Activated CD8-positive, alpha-beta T cell treated with anti-CD3 and anti-CD28 coated beads for 36 hours (primary cell): ENCODE data around the gene STIM2. TPM values are rescaled to one million over a fixed set of nuclear protein-coding genes. Genes with fewer than 3 reads are reported as not detected.

ENCODE experiments used
- ATAC-seq: fragments of 200-7000 bp; cut with Tn5 transposase; one replicate; pipeline ENCODE4 v1.10.0; 2021; ENCODE audit warnings: mild to moderate bottlenecking, moderate library complexity
- CTCF ChIA-PET: fragments of 350-600 bp; sonication (Branson Sonifier 250); formaldehyde crosslinking; loops from one replicate; lab custom pipeline; 2021; ENCODE audit warnings: antibody characterized with exemption; lab: Charles Lee
- POLR2A ChIA-PET: fragments of 350-600 bp; sonication (Branson Sonifier 250); formaldehyde crosslinking; loops from one replicate; lab custom pipeline; 2021; ENCODE audit warnings: antibody characterized with exemption; lab: Charles Lee
- DNase-seq: peaks from one replicate; pipeline ENCODE4 v3.0.0-alpha.2; 2020
- H3K27ac Mint-ChIP-seq: one replicate; pipeline ENCODE4 v1.8.0; 2021; ENCODE audit warnings: mild to moderate bottlenecking, mixed read lengths
- H3K27me3 Mint-ChIP-seq: one replicate; pipeline ENCODE4 v1.8.0; 2021; ENCODE audit warnings: mixed read lengths
- H3K36me3 Mint-ChIP-seq: one replicate; pipeline ENCODE4 v1.8.0; 2021; ENCODE audit warnings: low read depth, mixed read lengths
- H3K4me1 Mint-ChIP-seq: one replicate; pipeline ENCODE4 v1.8.0; 2021; ENCODE audit warnings: low read depth, mixed read lengths
- H3K4me3 Mint-ChIP-seq: one replicate; pipeline ENCODE4 v1.8.0; 2021; ENCODE audit warnings: mild to moderate bottlenecking, moderate library complexity, mixed read lengths
- H3K9me3 Mint-ChIP-seq: one replicate; pipeline ENCODE4 v1.8.0; 2021; ENCODE audit warnings: mixed read lengths
- intact Hi-C: fragments of 100-400 bp; cut with micrococcal nuclease; formaldehyde crosslinking; loops from one replicate; pipeline ENCODE4 v1.10.0; 2022
- total RNA-seq, 2 experiments: library from RNA; stranded (reverse); gene quantifications; one replicate each; pipeline ENCODE4 v1.2.3, GENCODE V29; 2021
- TF ChIP-seq, protein P1 (sequence below): fragments of 200-600 bp; IDR thresholded peaks from one replicate; pipeline ENCODE4 v1.8.0; 2022; ENCODE audit warnings: antibody characterized with exemption, mild to moderate bottlenecking

STIM2 gene
- total RNA-seq, 2 experiments from 2014 or later: 44.4 to 46.6 TPM

DNA sequence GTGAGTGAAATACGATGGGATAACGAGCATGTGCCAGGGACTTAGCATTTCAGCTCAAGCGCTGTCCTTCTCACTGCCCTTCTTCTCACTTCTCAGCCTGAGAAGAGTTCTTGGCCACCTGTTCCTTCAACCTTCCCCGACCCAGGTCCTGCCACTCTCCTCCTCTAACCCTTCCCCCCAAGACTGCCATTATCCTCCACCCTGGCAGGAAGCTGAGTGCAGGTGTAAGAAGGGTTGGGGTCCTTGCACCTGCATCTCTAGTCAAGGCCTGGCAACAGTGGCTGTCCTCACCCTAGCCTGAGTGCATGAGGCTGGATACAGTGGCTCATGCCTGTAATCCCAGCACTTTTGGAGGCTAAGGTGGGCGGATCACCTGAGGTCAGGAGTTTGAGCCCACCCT lies 19.9 kb upstream of the STIM2 start:
- ChIA-PET CTCF (no interaction called here), POLR2A (no interaction called here)
- no peak overlapping the region for H3K4me3 Mint-ChIP-seq
- DNase-seq (no peak), ATAC-seq (no peak)
- no peaks in the 10 kb centered on the region for H3K36me3 Mint-ChIP-seq
- intact Hi-C loops: no loop called here
- H3K9me3 Mint-ChIP-seq: no peaks in the 10 kb centered on the region
- TF ChIP-seq, protein P1, sequence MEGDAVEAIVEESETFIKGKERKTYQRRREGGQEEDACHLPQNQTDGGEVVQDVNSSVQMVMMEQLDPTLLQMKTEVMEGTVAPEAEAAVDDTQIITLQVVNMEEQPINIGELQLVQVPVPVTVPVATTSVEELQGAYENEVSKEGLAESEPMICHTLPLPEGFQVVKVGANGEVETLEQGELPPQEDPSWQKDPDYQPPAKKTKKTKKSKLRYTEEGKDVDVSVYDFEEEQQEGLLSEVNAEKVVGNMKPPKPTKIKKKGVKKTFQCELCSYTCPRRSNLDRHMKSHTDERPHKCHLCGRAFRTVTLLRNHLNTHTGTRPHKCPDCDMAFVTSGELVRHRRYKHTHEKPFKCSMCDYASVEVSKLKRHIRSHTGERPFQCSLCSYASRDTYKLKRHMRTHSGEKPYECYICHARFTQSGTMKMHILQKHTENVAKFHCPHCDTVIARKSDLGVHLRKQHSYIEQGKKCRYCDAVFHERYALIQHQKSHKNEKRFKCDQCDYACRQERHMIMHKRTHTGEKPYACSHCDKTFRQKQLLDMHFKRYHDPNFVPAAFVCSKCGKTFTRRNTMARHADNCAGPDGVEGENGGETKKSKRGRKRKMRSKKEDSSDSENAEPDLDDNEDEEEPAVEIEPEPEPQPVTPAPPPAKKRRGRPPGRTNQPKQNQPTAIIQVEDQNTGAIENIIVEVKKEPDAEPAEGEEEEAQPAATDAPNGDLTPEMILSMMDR: no peak
- peaks cover 3% of the 10 kb centered on the region for H3K4me1 Mint-ChIP-seq
- no peaks in the 10 kb centered on the region for H3K27me3 Mint-ChIP-seq
- no peak overlapping the region for H3K27ac Mint-ChIP-seq

- intact Hi-C loops: no loop called here
- Mint-ChIP-seq H3K4me1 (peaks cover 3% of the 10 kb centered on the region), H3K36me3 (no peaks in the 10 kb centered on the region), H3K27ac (no peak overlapping the region), H3K4me3 (no peak overlapping the region), H3K9me3 (no peaks in the 10 kb centered on the region), H3K27me3 (no peaks in the 10 kb centered on the region)
- CTCF ChIA-PET: no interaction called here
- POLR2A ChIA-PET: no interaction called here
- DNase-seq (no peak), ATAC-seq (no peak)
- TF ChIP-seq, protein P1: no peak
Observed at GRCh38 chr4:26842911-26843310, 17.7 kb upstream of the STIM2 start.

DNA sequence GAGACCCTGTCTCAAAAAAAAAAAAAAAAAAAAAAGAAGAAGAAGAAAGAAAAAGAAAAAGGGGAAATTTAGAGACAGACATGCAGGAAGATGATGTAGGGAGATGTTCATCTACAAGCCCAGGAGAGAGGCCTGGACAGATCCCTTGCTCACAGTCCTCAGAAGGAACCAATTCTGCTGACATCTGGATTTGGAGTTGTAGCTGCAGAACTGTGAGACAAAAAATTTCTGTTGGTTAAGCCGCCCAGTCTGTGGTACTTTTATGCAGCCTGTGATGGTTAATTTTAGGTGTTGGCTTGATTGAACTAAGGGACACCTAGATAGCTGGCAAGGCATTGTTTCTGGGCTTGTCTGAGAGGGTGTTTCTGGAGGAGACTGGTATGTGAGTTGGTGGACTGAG lies 10.1 kb upstream of the STIM2 start:
- no peaks in the 10 kb centered on the region for H3K36me3 Mint-ChIP-seq
- H3K27me3 Mint-ChIP-seq: no peaks in the 10 kb centered on the region
- no peaks in the 10 kb centered on the region for H3K9me3 Mint-ChIP-seq
- no peaks in the 10 kb centered on the region for H3K4me1 Mint-ChIP-seq
- DNase-seq: no peak
- no peak overlapping the region for H3K27ac Mint-ChIP-seq
- ChIA-PET POLR2A (no interaction called here), CTCF (no interaction called here)
- ATAC-seq: no peak
- TF ChIP-seq, protein P1: no peak
- no peak overlapping the region for H3K4me3 Mint-ChIP-seq
- intact Hi-C loops: loop anchor here (10.0 kb wide), 1 partner anchor 266 kb away; the partner anchor contains the start of gene TBC1D19

GRCh38 chr4:26851129-26851528 lies 9.5 kb upstream of the STIM2 start:
- ATAC-seq: no peak
- TF ChIP-seq, protein P1: no peak
- CTCF ChIA-PET: interaction anchor here (0.6 kb wide), 1 partner anchor 319 kb away, joined by 3 read pairs; no protein-coding TSS in a partner anchor
- POLR2A ChIA-PET: interaction anchor here (1.2 to 1.3 kb wide), 2 partner anchors 10 to 267 kb away, joined by 3 read pairs; partner anchors contain the start of genes STIM2 and TBC1D19
- no peak for DNase-seq
- no peaks in the 10 kb centered on the region for H3K9me3 Mint-ChIP-seq
- intact Hi-C loops: loop anchor here (10.0 kb wide), 1 partner anchor 266 kb away; the partner anchor contains the start of gene TBC1D19
- no peak overlapping the region for H3K4me3 Mint-ChIP-seq
- no peaks in the 10 kb centered on the region for H3K4me1 Mint-ChIP-seq
- H3K27me3 Mint-ChIP-seq: no peaks in the 10 kb centered on the region
- H3K36me3 Mint-ChIP-seq: no peaks in the 10 kb centered on the region
- no peak overlapping the region for H3K27ac Mint-ChIP-seq

- DNase-seq (no peak), ATAC-seq (no peak)
- TF ChIP-seq, protein P1: no peak
- Mint-ChIP-seq H3K4me1 (peaks cover 22% of the 10 kb centered on the region), H3K36me3 (peaks cover 2% of the 10 kb centered on the region), H3K27ac (no peak overlapping the region), H3K27me3 (no peaks in the 10 kb centered on the region), H3K4me3 (no peak overlapping the region), H3K9me3 (no peaks in the 10 kb centered on the region)
- CTCF ChIA-PET: no interaction called here
- intact Hi-C loops: loop anchor here (10.0 kb wide), 1 partner anchor 270 kb away; the partner anchor contains the start of gene TBC1D19
- POLR2A ChIA-PET: interaction anchor here (0.7 kb wide), 1 partner anchor 149 kb away, joined by 3 read pairs; no protein-coding TSS in a partner anchor
Observed at GRCh38 chr4:26854701-26855100, 5.9 kb upstream of the STIM2 start.
